HG03175 (cell line): ENCODE measurements around the gene PHLDA1.
A peak's percentile ranks its signal among the peaks of the same experiment; 100 is the strongest.

Experiments
- ATAC-seq: cut with Tn5 transposase; IDR thresholded peaks from one replicate; pipeline ENCODE4 v1.9.1; 2021; ENCODE audit warnings: mild to moderate bottlenecking, moderate library complexity; ENCODE audit not compliant: unreplicated experiment

PHLDA1 gene

GRCh38 chr12:76020281-76020680 is 11.3 kb downstream of the PHLDA1 start:
- ATAC-seq = peak; percentile 56

- ATAC-seq = no peak
Observed at GRCh38 chr12:76018672-76019071, 12.9 kb downstream of the PHLDA1 start.

DNA sequence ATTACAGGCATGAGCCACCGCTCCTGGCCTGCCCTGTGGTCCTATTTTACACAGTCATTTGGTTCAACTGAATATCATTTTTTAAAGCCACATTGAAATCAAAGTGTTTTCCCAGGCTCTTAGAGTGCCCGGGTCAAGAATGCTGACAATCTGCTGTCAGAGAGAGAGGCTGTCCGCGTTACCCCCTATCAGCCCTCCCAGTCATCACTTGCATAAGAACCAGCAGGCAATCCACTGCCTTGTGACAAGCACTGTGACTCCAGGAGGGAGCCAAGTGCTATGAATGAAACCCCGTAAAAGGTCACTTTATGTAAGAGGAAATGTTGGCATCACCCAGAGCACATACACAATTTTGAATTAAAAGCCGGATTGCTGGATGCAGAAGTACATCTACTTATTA is 13.5 kb downstream of the PHLDA1 start:
- ATAC-seq = no peak

DNA sequence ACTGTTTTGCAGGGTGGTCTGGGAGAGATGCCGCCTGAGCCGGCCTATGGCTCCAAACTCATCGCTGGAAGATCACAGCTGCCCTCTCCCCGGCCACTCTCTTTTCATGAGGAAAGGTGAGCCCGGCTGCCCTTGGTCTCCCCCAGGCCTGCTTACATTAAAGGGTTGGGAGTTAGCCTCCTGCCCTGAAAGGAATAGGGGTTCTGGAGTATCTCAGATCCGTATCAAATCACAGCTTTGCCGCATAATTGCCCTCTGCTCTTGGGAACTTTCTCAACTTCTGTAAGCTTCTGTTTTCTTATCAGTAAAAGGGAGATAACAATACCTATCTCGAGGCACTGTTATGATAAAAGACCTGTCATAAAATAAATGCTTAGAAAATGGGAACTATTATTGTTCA is 17.6 kb downstream of the PHLDA1 start:
- ATAC-seq = no peak

DNA sequence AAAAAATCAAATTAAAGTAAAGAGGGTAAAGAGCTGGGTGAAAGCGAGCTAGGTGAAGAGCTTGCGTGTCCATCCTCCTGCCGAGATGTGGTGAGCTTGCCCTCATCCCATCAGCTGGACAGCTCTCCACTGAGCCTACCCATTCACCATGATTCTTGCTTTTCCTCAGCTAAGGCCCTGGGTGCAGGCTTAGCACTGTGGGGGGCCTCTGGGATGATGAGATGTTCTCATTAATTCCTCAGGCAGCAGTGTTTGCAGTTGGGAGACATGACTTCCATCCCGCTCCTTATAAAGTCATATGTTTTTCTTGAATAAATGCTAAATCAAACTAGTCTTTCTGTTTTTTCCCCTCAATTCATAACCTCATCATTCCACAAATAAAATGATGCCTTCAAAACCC is 18.0 kb downstream of the PHLDA1 start:
- no peak for ATAC-seq

DNA sequence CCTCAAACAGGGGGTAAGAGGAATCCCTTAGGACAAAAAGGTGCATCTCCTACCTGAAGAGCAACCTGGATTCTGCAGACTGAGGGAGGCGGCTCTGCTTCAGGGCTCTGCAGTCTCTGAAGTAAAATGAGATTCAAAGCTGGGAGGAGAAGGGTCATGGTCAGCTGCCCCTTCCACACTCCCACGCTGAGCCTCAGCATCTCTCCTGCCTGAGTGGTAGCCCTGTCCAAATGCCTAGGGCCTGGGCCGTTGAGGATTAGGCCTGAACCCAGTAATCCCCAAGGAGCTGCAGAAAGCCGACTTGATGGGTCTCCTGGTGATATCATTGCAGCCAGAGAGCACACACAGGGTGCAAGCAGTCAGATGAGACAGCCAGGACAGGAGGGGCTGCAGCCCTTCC is 18.9 kb downstream of the PHLDA1 start:
- no peak for ATAC-seq

DNA sequence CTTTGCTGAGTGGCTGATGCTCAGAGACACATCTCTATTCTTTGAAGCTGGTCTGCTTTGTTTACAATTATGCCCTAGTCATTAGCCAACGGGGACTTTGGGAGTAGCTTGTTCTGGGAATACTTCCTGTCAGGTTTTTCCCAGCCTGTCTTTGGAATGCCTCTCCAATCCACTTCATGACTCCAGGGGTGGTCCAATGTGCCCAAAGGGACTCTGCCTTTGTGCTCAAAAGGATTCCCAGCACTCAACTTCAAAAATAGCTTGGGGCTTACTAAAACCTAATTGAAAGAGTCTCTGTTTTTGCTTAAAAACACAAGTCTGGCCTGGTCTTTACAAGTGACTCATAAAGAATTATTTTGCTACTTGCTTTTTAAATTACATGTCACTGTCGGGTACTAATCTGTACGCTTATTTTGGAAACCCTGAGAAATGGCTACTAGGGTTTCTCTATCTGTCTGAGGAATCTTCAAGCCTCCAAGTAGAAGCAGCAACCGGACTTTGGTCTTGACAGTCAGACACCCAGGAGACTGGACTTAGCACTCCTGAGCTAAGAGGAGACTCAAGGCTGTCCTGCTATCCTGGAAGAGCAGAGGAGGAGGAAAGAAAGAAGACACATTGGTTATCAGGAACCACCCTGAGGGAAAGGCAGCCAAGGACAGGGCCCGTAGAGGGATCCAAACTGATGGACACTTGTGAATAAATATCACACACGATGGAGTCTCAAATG is 20.7 kb downstream of the PHLDA1 start:
- no peak for ATAC-seq

DNA sequence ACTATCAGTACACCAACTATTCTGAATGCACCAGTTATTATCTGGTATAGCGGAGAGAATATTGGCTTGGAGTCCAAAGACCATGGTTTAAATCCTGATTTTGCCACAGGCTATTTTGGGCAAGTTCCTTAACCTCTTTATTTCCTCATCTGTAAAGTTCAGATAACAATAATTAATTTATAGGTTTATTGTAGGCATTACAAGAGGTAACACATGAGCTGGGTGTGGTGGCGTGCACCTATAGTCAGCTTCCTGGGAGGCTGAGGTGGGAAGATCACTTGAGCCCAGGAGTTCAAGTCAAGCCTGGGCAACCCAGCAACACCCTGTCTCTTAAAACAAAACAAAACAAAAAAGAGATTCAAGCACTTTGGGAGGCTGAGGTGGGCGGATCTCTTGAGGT is 23.1 kb downstream of the PHLDA1 start:
- no peak for ATAC-seq

DNA sequence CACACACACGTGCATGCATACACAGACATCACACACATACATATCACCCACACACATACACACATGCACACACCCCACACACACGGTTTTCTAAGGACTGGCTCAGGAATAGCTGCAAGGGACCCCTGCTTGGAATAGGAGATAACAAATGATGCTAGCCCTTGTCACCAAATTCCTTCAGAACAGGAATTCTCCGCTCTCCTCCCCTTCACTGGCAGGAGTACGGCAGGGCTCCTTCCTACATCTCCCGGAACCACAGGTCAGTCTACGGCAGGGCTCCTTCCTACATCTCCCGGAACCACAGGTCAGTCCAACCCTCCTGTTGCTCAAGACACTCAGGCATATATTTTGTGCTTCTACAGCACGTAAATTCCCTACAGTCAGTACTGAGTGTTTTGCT is 23.9 kb downstream of the PHLDA1 start:
- ATAC-seq = no peak

- no peak for ATAC-seq
Observed at GRCh38 chr12:76006028-76006925, 25.3 kb downstream of the PHLDA1 start.

DNA sequence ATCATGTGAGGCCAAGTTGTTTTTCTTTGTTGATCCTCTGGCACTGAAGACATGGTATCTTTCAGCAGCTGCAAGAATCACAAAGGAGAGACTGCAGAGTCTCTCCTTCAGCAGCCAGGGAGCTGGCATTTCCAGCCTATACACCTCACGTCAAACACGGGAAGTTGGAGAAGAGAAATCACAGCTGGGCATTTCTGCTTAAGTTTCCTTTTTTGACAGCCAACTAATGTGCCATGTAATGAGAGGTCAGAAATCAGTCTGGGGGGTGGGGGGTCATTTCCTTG is 28.3 kb downstream of the PHLDA1 start:
- ATAC-seq = no peak

DNA sequence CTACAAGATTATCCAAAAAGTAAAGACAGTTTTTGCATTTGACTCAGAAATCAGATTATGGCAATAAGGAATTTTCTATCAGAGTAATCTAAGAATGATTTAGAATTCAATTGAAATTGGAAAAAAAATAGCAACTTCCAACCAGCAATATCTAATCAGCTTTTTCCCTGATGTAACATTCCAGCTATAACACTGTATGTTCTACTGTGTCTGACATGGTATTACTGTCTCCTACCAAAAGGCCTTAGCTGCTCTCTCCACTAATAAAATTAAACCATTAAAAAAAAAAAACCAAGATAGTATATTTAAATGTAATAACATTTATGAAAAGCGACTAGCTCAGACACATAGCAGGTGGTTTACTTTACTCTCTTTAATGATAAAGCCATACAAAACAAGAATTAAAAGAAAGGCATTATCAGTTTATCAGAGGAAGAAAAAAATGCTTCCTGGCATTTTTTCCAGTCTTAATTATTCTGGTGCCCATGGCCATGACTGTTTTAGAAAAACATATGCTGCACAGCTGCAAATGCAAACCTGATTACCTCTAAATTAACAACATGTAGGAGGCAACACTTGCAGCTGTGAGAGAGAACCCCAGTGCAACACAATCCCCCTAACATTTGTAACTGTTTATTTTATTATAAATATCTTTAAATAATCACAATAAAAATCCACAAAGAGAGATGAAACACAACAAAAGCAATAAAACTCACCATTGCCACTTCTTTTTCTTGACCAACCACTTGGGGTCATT is 28.8 kb downstream of the PHLDA1 start:
- no peak for ATAC-seq

GRCh38 chr12:75998292-75999063 is 33.1 kb downstream of the PHLDA1 start:
- ATAC-seq = no peak

DNA sequence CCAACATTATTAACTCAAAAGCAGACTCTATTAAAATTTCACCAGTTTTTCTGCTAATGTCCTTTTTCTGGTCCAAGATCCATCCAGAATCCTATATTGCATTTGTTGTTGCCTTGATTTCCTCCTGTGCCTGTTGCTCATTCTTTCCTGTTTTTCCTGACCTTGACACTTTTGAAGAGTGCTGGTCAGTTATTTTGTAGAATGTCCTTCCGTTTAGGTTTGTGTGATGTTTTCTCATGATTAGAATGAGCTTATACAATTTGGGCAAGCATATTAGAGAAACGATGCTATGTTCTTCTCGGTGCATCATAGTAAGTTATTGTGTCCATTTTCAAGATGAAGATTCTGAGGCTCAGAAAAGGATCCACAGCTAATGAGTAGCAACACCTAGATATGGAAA is 33.9 kb downstream of the PHLDA1 start:
- no peak for ATAC-seq

DNA sequence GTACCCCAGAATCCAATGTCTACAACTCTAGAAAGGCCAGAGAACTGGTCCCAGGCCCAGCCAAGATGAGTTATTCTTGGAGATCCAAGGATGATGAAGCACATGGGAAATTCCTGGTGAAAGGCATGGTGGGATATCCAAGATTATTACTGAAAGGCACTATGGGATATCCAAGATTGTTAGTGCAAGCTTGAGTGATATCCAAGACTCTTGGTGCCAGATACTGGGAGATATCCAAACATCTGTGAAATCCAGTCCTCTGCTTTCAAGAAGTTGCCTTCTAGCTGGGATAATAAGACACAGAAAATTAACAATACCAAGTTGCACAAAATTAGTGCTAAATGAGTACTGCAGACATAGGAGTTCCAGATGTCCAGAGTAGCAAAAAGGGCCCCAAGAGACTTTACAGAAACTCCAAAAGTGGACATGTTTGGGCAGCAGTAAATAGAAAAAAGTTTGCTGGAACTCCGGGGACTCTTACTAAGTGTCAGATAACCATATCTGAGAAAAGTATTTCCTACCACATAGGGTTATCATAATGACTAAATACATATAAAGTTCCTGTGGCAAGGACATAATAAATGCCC is 34.6 kb downstream of the PHLDA1 start:
- no peak for ATAC-seq

DNA sequence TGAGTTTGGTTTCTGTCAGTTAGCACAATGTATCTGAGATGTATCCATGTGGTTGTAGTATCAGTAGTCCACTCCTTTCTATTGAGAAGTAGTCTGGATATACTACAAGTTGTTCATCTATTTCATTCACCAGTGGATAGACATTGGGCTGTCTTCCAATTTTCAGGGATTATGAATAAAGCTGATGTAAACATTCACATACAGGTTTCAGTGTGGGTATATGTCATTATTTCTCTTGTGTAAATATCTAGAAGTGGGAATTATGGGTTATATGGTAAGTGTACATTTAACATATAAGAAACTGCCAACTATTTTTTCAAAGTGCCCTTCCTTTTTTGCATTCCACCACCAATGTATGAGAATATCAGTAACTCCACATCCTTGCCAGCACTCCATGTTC is 35.9 kb downstream of the PHLDA1 start:
- ATAC-seq = no peak

DNA sequence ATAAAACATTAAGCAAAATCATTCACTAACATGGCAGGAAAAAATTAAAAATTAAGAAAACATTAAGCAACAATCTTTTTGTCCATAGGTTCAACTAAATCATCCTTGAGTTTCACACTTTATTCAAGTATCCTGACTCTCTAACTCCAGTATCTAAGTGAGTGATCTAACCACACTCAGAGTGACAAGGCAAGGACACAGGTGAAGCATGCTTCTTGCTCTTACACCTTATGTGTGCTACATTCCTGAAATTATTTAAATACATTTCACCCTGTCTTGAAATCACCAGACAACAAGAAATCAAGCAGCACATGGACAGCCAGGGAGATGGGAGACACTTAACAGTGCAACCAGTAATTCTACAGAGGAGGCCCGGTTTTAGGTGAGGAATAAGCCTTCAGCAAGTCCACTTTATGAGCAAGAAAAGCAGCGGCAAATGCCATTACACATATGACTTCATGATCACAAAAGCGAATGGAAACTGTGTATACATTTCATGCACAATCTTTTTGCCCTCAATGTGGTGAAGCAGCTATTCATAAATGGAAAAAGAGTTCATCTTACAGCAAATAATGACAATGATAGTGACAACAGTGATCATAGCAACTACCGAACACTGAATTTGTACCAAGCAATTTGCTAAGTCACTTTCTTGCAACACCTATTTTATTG is 37.4 kb downstream of the PHLDA1 start:
- no peak for ATAC-seq

GRCh38 chr12:75991753-75992152 is 39.8 kb downstream of the PHLDA1 start:
- no peak for ATAC-seq

GRCh38 chr12:75990189-75990912 is 41.2 kb downstream of the PHLDA1 start:
- no peak for ATAC-seq
